HL-60/S4 treated with retinoic acid at 250 ng/mL for 4 days and 3 days (cell line): ENCODE results near the gene NAIP.
"Not testable (repeated sequence)": the region's sequence is repeated elsewhere in the genome, so short reads cannot be mapped to it uniquely, and the experiment has no call there.

Experiments
- in situ Hi-C: fragments of 300-500 bp; cut with MboI; formaldehyde crosslinking; loops from 2 replicates; pipeline ENCODE4 v1.7.0; 2022; ENCODE audit warnings: low sequenced_read_pairs

NAIP gene, protein sequence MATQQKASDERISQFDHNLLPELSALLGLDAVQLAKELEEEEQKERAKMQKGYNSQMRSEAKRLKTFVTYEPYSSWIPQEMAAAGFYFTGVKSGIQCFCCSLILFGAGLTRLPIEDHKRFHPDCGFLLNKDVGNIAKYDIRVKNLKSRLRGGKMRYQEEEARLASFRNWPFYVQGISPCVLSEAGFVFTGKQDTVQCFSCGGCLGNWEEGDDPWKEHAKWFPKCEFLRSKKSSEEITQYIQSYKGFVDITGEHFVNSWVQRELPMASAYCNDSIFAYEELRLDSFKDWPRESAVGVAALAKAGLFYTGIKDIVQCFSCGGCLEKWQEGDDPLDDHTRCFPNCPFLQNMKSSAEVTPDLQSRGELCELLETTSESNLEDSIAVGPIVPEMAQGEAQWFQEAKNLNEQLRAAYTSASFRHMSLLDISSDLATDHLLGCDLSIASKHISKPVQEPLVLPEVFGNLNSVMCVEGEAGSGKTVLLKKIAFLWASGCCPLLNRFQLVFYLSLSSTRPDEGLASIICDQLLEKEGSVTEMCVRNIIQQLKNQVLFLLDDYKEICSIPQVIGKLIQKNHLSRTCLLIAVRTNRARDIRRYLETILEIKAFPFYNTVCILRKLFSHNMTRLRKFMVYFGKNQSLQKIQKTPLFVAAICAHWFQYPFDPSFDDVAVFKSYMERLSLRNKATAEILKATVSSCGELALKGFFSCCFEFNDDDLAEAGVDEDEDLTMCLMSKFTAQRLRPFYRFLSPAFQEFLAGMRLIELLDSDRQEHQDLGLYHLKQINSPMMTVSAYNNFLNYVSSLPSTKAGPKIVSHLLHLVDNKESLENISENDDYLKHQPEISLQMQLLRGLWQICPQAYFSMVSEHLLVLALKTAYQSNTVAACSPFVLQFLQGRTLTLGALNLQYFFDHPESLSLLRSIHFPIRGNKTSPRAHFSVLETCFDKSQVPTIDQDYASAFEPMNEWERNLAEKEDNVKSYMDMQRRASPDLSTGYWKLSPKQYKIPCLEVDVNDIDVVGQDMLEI (N-terminal part only)

DNA sequence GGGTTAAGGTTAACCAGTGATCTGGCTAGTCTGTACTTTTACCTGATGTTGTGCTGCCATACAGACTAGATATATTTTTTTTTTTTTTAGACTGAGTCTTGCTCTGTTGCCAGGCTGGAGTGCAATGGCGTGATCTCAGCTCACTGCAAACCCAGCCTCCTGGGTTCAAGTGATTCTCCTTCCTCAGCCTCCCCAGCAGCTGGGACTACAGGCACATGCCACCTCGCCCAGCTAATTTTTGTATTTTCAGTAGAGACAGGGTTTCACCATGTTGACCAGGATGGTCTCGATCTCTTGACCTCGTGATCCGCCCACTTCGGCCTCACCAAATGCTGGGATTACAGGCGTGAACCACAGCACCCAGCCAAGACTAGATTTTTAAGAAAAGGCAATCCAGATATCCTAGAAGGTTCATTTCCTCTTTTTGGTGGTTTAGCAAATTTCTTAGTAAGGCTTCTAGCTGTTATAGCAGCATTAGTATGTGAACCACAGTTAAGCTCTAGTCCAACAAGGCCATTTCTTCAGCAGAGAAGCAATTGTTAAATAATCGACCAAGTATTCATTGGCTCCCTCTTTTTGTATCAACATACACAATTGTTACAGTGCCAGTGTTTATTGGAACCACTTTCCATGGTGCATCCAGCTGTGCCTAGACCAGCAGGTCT is at the start of gene NAIP:
Gene NAIP (minus strand): TSS at position 51 of the 665 bp plus-strand sequence. CDS start 12,424 bp downstream, outside the sequence.
- in situ Hi-C loops = not testable (repeated sequence)

DNA sequence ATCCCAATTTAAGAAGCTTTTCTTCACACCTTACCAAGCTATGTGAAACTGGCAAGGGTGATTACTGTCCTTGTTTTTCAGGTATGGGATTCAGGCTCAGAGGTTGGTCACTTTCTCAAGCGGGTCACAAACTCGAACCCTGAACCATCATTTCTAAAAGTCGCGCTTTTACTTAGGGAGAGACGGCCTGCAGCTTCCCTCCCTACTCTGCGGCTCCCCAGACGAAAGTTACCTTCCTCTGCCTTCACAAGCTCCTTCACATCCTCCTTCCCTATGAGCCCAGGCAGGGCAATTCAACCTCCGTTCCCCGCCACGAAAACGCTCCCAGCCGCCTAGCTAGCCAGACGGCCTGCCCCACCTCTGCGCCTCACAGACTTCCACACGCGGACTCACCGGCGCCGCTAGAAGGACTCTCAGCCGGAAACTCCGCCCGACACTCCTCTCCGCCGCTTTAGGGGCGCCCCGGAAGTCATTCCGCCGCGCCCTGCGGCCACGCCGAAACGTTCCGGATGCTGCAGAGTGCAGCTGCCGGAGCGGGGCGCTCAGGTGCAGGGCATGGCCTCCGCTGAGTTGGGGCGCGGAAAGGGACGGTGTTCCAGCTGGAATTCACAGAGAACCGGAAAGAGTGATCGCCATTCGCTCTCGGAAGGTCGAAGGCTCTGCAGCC is 42.3 kb upstream of the NAIP start, which contains the start of gene GTF2H2:
Gene GTF2H2 (minus strand): TSS at position 415 of the 667 bp plus-strand sequence. CDS start 4,913 bp downstream, outside the sequence.
- in situ Hi-C loops = not testable (repeated sequence)

DNA sequence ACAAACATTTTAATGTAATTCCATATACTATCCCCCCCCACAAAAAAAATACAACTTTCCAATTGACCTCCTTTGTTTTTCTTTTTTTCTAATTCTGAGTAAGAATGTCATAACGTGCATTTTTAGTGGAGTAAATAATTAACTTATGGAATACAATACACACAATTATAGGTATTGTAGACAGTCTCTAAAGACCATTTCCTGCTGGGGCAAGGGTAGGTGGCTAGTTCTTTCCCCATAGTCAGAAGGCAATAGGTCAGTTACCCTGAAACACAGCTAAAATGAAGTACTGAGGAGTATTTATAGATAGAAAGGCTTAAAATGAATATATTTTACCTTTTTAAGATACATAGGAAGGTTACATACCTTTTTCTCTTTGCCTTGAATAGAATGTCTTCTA is 36.2 kb upstream of the NAIP start:
- in situ Hi-C loops = not testable (repeated sequence)

DNA sequence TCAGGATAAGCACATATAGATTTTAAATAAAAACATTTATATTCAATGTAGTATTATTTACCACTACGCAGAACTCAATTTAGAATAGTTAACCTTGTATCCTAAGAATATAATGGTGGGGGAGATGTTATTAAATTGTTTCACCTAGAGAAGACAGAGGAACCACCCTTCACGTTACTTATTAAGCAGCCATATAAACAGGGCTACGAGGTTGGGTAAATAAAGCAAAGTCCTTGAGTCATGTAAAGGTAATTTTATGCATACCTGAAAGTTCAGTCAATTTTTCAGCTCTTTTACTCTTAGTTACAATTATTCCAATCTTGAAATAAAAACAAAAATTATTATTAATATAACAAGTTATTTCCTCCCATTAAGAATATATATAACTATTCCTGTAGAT is 34.3 kb upstream of the NAIP start:
- in situ Hi-C loops = not testable (repeated sequence)

DNA sequence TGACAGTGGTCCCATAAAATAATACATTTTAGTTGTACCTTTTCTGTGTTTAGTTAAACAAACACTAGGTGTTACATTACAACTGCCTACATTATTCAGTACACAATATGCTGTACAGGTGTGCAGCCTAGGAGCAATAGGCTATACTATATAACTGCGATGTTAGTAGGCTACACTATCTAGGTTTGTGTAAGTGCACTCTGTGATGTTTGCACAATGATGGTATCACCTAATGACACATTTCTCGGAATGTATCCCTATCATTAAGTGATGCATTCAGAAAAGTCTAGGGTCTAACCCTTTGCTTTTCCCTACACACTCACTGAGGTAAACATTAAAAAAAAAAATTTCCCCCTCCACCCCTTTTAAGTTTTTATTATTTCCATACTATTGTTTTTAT is 19.7 kb upstream of the NAIP start:
- in situ Hi-C loops = not testable (repeated sequence)

DNA sequence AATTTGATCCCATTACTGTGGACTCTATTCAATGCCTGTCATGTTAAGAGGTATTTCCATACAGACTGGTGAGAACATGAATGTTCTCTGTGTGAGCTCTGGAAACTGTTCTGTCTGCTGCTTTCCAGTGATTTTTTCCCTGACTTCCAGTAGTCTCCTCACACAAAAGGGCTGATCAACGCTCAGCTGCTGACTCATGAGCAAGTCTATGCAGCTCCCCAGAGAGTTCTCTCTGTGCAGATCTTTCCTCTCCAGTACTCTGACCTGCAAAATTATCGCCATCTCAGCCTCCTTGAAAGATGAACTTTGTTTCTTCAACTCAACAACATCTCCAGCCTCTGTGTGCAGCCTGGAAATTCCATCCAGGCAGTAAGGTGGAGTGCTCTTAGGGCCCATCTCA is 19.0 kb upstream of the NAIP start:
- in situ Hi-C loops = not testable (repeated sequence)

DNA sequence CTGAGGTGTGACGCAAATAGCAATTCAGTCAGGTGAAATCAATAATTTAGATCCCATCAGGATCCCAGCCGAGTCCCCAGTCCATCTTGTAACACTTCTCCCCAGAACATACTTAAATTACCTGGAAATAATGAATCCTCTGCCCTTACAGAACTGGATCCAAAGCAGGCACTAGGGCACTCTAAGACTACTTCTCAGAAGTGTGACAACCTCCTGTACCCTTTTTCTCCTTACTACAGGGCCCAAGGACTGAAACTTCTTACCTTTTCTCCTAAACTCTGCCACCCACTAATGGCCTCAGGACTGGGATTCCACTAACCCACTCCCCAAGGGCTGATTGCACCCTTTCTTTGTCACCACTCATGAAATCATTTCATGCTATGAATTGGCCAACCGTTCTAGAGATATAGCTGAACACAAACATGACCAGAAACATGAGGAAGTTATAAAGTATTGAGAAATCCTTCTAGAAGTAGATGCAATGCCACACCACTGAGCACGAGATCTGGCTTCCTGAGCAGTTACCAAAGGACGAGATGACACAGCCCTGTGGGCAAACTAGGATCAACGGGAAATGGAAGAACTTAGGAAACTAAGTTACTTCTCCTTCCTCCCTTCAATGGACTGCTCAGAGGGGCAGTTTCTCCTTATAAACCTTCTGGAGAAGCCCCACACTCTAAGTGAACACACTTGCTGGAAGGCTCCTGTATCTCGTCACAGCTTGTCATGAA is 6.1 kb upstream of the NAIP start:
- in situ Hi-C loops = not testable (repeated sequence)

DNA sequence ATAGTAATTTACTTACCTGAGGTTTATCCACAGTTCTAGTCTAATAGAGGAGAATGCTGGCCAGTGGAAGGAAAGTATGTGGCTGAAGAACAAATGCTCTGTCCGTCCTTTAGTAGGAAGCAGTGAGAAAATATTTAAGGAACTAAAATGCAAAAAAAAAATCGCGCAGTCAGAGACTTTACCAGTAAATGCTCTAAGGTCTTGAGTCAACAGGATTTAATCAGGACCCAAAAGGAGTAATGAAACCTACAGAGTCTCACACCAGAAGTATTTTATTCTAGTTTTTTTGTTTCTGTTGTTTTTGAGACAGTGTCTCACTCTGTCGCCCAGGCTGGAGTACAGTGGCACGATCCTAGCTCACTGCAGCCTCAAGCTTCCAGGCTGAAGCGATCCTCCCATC is 4.5 kb downstream of the NAIP start:
- in situ Hi-C loops = not testable (repeated sequence)

DNA sequence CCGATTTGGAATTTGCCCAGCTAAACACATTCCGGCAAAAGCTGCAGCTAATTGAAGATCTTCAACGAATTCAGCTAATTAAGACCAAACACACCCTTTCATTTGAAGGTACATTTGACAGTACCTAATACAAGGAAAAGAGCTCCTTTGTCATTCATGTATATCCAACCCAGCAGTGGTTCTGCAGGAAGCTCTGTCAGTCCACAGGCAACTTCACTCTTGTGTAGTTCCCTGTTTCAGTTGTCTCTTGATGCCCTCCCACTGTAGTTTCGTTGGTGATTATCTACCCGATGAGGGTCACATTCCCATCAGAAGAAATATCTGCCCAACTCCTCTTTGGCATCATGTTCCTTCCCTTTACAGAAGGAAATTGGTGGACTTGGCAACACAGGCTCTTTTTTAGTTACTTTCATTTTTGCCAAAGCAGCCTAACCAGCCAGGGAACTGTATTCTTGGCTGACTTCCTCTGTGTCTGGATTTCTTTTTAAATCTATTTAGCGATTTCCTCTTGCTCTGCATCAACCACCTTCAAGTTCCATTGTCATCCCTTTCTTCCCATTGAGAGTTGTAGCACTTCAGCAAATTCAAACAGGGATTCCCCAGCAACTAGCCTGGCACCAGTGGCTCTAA is 6.6 kb downstream of the NAIP start:
- in situ Hi-C loops = not testable (repeated sequence)

DNA sequence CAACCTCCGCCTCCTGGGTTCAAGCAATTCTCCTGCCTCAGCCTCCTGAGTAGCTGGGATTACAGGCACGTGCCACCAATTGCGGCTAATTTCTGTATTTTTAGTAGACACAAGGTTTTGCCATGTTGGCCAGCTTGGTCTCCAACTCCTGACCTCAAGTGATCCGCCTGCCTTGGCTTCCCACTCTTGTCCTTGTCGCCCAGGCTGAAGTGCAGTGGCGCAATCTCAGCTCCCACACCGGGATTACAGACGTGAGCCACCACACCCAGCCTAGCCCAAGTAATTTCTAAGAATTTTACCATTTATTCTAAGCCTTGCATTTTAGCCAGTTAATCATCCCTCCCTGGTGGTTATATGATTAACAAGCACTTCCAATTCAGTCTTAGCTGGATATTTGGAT is 11.0 kb downstream of the NAIP start:
- in situ Hi-C loops = no loop called here

DNA sequence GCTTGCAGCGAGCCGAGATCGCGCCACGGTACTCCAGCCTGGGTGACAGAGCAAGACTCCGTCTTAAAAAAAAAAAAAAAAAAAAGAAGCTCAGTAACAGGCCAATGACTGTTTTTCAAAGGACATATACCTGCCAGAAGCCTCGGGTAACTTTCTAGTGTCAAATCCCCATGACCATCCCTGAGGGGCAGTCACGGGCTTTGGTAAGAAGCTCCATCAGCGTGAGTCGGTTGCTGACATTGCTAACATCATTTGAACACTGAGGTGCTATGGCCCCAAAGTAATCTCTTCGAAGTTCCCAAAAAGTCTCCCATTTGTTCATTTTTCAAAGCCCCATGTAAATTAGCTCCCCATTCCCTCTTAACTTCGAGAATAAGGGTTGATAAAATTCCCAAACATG is 11.6 kb downstream of the NAIP start:
- in situ Hi-C loops = no loop called here

DNA sequence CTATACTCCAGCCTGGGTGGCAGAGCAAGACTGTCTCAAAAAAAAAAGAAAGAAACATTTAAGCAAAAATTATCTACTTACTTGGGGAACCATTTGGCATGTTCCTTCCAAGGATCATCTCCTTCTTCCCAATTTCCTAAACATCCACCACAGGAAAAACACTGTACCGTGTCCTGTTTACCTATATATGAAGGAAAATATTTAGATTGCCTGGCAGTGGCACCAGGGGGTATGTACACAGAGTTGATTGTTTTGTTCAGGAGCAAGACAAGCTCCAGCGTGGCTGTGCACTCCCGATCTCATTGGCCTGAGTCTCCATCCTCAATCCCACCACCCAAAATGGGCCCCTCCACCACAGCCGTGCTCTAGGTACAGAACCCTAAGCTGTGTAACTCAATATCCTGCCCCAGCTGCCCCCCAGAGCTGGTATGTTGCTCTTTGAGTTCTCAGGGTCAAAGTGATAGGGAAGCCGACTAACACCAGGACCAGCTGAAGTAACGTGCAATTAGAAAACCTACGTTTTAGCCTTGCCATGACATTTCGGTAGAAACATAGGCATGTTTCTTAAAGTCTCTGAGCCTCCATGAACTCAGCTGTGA is 13.8 kb downstream of the NAIP start:
- in situ Hi-C loops = no loop called here

DNA sequence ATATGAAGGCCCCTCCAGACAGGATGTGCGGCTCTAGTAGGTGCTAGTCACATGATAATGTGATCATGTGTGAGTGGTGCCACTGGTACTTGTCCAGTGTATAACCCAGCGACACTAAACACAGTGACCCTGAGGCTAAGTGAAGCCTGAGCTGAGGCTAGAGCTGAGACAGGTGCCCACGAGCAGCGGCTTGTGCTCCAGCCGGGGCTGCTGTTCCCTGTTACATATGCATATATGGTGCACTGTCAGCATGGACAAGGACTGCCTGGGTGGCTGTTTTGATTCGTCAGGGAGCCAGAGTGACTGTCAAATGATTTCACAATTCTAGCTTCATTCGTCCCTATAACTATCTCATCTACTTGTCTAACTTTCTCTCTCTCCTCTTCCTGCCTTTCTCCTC is 18.2 kb downstream of the NAIP start:
- in situ Hi-C loops = not testable (repeated sequence)

DNA sequence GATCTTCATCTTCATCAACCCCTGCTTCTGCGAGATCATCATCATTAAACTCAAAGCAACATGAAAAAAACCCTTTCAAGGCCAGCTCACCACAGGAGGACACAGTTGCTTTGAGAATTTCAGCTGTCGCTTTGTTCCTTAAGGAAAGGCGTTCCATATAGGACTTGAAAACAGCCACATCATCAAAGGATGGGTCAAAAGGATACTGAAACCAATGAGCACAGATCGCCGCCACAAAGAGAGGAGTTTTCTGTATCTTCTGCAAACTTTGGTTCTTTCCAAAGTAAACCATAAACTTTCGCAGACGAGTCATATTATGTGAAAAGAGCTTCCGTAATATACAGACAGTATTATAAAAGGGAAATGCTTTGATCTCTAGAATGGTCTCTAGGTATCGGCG is 40.3 kb downstream of the NAIP start:
- in situ Hi-C loops = not testable (repeated sequence)

DNA sequence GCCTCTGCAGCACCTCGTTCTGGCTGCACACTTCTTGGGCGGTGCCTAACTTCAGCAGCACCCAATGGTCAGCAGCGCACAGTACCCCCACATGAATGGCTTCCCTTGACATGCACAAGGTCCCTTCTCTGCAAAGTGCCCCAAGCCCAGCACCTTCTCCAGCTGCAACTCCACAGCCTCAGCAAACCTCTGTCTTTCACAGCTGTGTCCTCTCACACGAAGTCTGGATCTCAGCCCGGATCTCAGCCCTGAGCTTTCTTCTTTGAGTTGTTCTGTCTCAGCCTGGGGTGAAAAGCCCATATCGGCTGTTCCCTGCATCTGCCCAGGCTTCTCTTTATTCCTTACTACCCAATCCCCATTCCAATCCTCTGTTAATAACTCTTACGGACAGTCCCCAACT is 57.9 kb downstream of the NAIP start:
- in situ Hi-C loops = not testable (repeated sequence)

DNA sequence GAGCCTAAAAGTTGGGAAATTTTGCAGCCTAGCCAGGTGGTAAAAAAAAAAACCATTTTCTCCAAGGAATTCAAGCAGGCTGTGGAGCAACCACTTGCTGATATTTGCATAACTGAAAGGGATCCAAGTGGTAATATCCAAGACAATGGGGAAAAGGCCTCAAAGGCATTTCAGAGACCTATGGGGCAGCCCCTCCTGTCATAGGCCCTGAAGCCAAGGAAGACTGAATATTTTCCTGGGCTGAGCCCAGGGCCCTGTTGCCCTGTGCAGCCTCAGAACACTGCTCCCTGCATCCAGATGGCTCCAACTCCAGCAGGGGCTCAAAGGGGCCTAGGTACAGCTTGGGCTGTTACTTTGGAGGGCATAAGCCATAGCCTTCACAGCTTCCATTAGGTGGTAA is 60.6 kb downstream of the NAIP start:
- in situ Hi-C loops = not testable (repeated sequence)

DNA sequence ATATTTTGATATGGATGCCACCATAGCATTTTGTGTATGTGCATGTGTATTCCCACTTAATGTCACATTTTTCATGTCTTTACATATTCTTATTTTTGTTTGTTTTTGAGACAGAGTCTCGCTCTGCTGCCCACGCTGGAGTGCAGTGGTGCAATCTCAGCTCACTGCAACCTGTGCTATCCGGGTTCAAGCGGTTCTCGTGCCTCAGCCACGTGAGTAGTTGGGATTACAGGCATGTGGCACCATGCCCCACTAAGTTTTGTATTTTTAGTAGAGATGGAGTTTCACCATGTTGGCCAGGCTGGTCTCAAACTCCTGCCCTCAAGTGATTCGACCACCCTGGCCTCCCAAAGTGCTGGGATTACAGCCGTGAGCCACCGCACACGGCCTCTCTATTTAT is 72.1 kb downstream of the NAIP start:
- in situ Hi-C loops = not testable (repeated sequence)

DNA sequence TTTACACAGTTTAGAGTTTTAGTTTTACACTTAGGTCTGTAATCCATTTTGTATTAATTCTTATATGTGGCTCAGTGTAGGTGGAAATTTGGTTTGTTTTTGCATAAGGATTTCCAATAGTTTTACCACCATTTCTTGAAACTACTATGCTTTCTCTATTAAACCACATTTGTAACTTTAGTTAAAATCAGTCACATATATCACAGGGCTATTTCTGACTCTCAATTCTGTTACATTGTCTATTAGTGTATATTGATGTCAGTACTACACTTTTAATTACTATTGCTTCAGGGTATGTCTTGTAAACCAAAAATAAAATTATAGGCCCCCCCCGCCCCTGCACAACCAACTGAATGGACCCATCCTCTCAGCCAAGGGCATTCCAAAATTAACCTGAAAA is 92.6 kb downstream of the NAIP start:
- in situ Hi-C loops = not testable (repeated sequence)
